Esophagus squamous epithelium (tissue), 4 donors: ENCODE results near the gene ANKUB1.

Source experiments
- CTCF ChIP-seq, 6 experiments: fragments of 450-650 bp in 4 of 6; fragments of 200-600 bp in 2 of 6; sonication (generic) in 2 of 6; IDR thresholded peaks; one replicate each; pipeline ENCODE4 v1.5.1; 2016 to 2019; ENCODE audit warnings: antibody characterized with exemption in 6 of 6, mild to moderate bottlenecking in 4 of 6, moderate library complexity in 4 of 6
- POLR2A ChIP-seq, 4 donors: fragments of 450-650 bp; IDR thresholded peaks; one replicate each; pipeline ENCODE4 v1.6.1; 2017; ENCODE audit warnings: antibody characterized with exemption in 4 of 4, mild to moderate bottlenecking in 4 of 4, moderate library complexity in 3 of 4

- TF ChIP-seq POLR2A (IDR thresholded peaks at IDR 0.05), result no peak
- no peak for TF ChIP-seq CTCF (IDR thresholded peaks at IDR 0.05)
Measured at GRCh38 chr3:149815728-149816127, 23.4 kb upstream of the ANKUB1 start.
